ENCODE measurements around the gene HOXA13.

The HOXA13 gene

GRCh38 chr7:27205325-27206280, 5.7 kb upstream of the HOXA13 start:
- DNase-seq, result no peak

GRCh38 chr7:27204851-27205322, 5.0 kb upstream of the HOXA13 start:
- DNase-seq, result no peak

GRCh38 chr7:27203964-27204594, 4.2 kb upstream of the HOXA13 start:
- no peak for DNase-seq

GRCh38 chr7:27203365-27203953, 3.6 kb upstream of the HOXA13 start:
- no peak for DNase-seq

GRCh38 chr7:27202862-27203134, 2.9 kb upstream of the HOXA13 start:
- DNase-seq, result no peak

- no peak for DNase-seq
Measured at GRCh38 chr7:27202018-27202861, 2.3 kb upstream of the HOXA13 start.

GRCh38 chr7:27201580-27202017, 1.7 kb upstream of the HOXA13 start:
- no peak for DNase-seq

- peak; percentile 33 for DNase-seq
Measured at GRCh38 chr7:27200761-27201579, 1.1 kb upstream of the HOXA13 start.

GRCh38 chr7:27198871-27199801, 755 bp downstream of the HOXA13 start:
- DNase-seq, result no peak

- DNase-seq, result no peak
Measured at GRCh38 chr7:27198138-27198841, 1.6 kb downstream of the HOXA13 start.

GRCh38 chr7:27197137-27198042, 2.5 kb downstream of the HOXA13 start:
- DNase-seq, result no peak

- no peak for DNase-seq
Measured at GRCh38 chr7:27196287-27196767, 3.6 kb downstream of the HOXA13 start.

GRCh38 chr7:27194686-27195379, 5.1 kb downstream of the HOXA13 start:
- no peak for DNase-seq

- DNase-seq, result no peak
Measured at GRCh38 chr7:27194002-27194352, 5.9 kb downstream of the HOXA13 start.

- no peak for DNase-seq
Measured at GRCh38 chr7:27193335-27194001, 6.4 kb downstream of the HOXA13 start.

- DNase-seq, result no peak
Measured at GRCh38 chr7:27192546-27193334, 7.2 kb downstream of the HOXA13 start.
